B cell (primary cell): ENCODE results near the gene EFNA5. TPM values are rescaled to one million over a fixed set of nuclear protein-coding genes. Genes with fewer than 3 reads are reported as not detected.

ENCODE experiments used
- ATAC-seq: fragments of 200-7000 bp; cut with Tn5 transposase; one replicate; pipeline ENCODE4 v1.10.0; 2021; ENCODE audit warnings: low read depth, mild to moderate bottlenecking, moderate number of reproducible peaks, moderate library complexity
- CTCF ChIA-PET: fragments of 350-600 bp; sonication (Branson Sonifier 250); formaldehyde crosslinking; loops from one replicate; lab custom pipeline; 2021; ENCODE audit warnings: antibody characterized with exemption, inconsistent platforms; lab: Charles Lee
- POLR2A ChIA-PET: fragments of 350-600 bp; sonication (Branson Sonifier 250); formaldehyde crosslinking; loops from one replicate; lab custom pipeline; 2021; ENCODE audit warnings: antibody characterized with exemption; lab: Charles Lee
- DNase-seq: peaks from one replicate; pipeline ENCODE4 v3.0.0; 2013
- H2AFZ ChIP-seq: 2 replicates; pipeline ENCODE4 v1.6.1; 2012; ENCODE audit warnings: mild to moderate bottlenecking, low read depth, low read length; ENCODE audit not compliant: insufficient read depth, poor library complexity, severe bottlenecking
- H3K27ac ChIP-seq, 2 donors: 1 replicate in 1 of 2; 2 replicates in 1 of 2; pipeline ENCODE4 v1.5.1; 2012 to 2013; ENCODE audit warnings: low read length in 2 of 2, mild to moderate bottlenecking in 2 of 2, moderate library complexity in 1 of 2
- H3K27me3 ChIP-seq, 4 experiments: fragments of 200-600 bp in 1 of 4; sonication (generic) in 1 of 4; replicated peaks in 1 of 4; 1 replicate in 2 of 4; 2 replicates in 2 of 4; pipeline versions ENCODE4 v1.6.1 to v1.7.0; 2013 to 2016; ENCODE audit warnings: low read length in 3 of 4, mild to moderate bottlenecking in 2 of 4, mixed read lengths in 1 of 4, moderate library complexity in 1 of 4; ENCODE audit not compliant: insufficient read depth in 4 of 4, control insufficient read depth in 3 of 4; ENCODE audit errors: control extremely low read depth in 1 of 4
- H3K36me3 ChIP-seq, 2 experiments: replicated peaks in 1 of 2; 1 replicate in 1 of 2; 2 replicates in 1 of 2; pipeline versions ENCODE4 v1.6.1 to v1.7.1; 2013; ENCODE audit warnings: low read length in 1 of 2; ENCODE audit not compliant: insufficient read depth in 2 of 2, control insufficient read depth in 1 of 2; ENCODE audit errors: control extremely low read depth in 1 of 2, extremely low read depth in 1 of 2
- H3K4me1 ChIP-seq, 2 donors: fragments of 200-600 bp in 1 of 2; sonication (generic) in 1 of 2; 1 replicate in 1 of 2; 2 replicates in 1 of 2; pipeline versions ENCODE4 v1.5.1 to v1.6.1; 2013 to 2017; ENCODE audit warnings: low read length in 2 of 2; ENCODE audit not compliant: control insufficient read depth in 2 of 2, insufficient read depth in 2 of 2
- H3K4me2 ChIP-seq: replicated peaks from 2 replicates; pipeline ENCODE3; 2012; ENCODE audit warnings: mild to moderate bottlenecking, low read depth, low read length; ENCODE audit not compliant: poor library complexity, severe bottlenecking
- H3K4me3 ChIP-seq, 5 experiments: fragments of 200-600 bp in 1 of 5; sonication (generic) in 1 of 5; 1 replicate in 3 of 5; 2 replicates in 2 of 5; pipeline versions ENCODE4 v1.5.1 to v1.7.0; 2011 to 2016; ENCODE audit warnings: low read length in 4 of 5, mild to moderate bottlenecking in 4 of 5, low read depth in 2 of 5, control low read depth in 1 of 5, moderate library complexity in 1 of 5; ENCODE audit not compliant: insufficient read depth in 1 of 5; ENCODE audit errors: control extremely low read depth in 1 of 5, extremely low read depth in 1 of 5
- H3K79me2 ChIP-seq: fragments of 200-600 bp; sonication (generic); one replicate; pipeline ENCODE4 v1.6.0; 2016; ENCODE audit warnings: low read length; ENCODE audit not compliant: control insufficient read depth, insufficient read depth
- H3K9ac ChIP-seq: fragments of 200-600 bp; sonication (generic); 2 replicates; pipeline ENCODE4 v1.6.1; 2017; ENCODE audit warnings: mild to moderate bottlenecking, low read length, moderate library complexity
- H3K9me3 ChIP-seq, 3 donors: one replicate each; pipeline versions ENCODE4 v1.6.1 to v1.7.1; 2013; ENCODE audit warnings: low read length in 2 of 3; ENCODE audit not compliant: control insufficient read depth in 2 of 3, insufficient read depth in 1 of 3; ENCODE audit errors: control extremely low read depth in 1 of 3
- H4K20me1 ChIP-seq: 2 replicates; pipeline ENCODE4 v1.6.0; 2012; ENCODE audit warnings: mild to moderate bottlenecking, low read length; ENCODE audit not compliant: insufficient read depth, control insufficient read depth, poor library complexity, severe bottlenecking
- H3K27ac Mint-ChIP-seq: one replicate; pipeline ENCODE4 v1.8.0; 2021; ENCODE audit warnings: mixed read lengths
- H3K27me3 Mint-ChIP-seq: one replicate; pipeline ENCODE4 v1.8.0; 2021; ENCODE audit warnings: mixed read lengths
- H3K4me1 Mint-ChIP-seq: one replicate; pipeline ENCODE4 v1.8.0; 2021; ENCODE audit warnings: mixed read lengths
- H3K4me3 Mint-ChIP-seq: one replicate; pipeline ENCODE4 v1.8.0; 2021; ENCODE audit warnings: mixed read lengths
- H3K9me3 Mint-ChIP-seq: one replicate; pipeline ENCODE4 v1.8.0; 2022; ENCODE audit warnings: mixed read lengths; ENCODE audit not compliant: insufficient read depth
- CTCF ChIP-seq: fragments of 200-600 bp; IDR thresholded peaks from one replicate; pipeline ENCODE4 v1.8.0; 2022; ENCODE audit warnings: antibody characterized with exemption, mild to moderate bottlenecking
- EZH2 ChIP-seq: IDR thresholded peaks from 2 replicates; pipeline ENCODE4 v1.6.1; 2012; ENCODE audit warnings: borderline replicate concordance, low read depth, mild to moderate bottlenecking, moderate library complexity, low read length; ENCODE audit not compliant: insufficient read depth, poor library complexity, severe bottlenecking
- WGBS: methylation state at CpG from one replicate; pipeline ENCODE4 v1.1.5; 2013; ENCODE audit warnings: missing lambda C conversion rate; ENCODE audit not compliant: insufficient coverage; 5-methylcytosine and 5-hydroxymethylcytosine counted together
- intact Hi-C: fragments of 100-400 bp; cut with micrococcal nuclease; formaldehyde crosslinking; loops from one replicate; pipeline ENCODE4 v1.10.0; 2022
- polyA plus RNA-seq: library from polyadenylated mRNA; depleted of rRNA; stranded (reverse); fragments of >200 nt; gene quantifications from 2 replicates; pipeline ENCODE4 v1.2.3, GENCODE V29; 2012
- total RNA-seq, 2 donors: library from RNA; stranded (reverse); fragments of 120-200 nt in 1 of 2; gene quantifications; 1 replicate in 1 of 2; 2 replicates in 1 of 2; pipeline versions ENCODE4 v1.2.3 to v1.2.4, GENCODE V29; 2013 to 2022

Gene EFNA5
- total and polyA plus RNA-seq, 2 donors (not counting 1 experiment from before 2014, with no cell fraction given): not detected

- ChIA-PET POLR2A (no interaction called here), CTCF (no interaction called here)
- Histone ChIP-seq H3K79me2 (no peaks in the 10 kb centered on the region), H3K9ac (no peak overlapping the region), H3K4me3 (no peak overlapping the region), H3K9me3 (no peaks in the 10 kb centered on the region), H4K20me1 (no peaks in the 10 kb centered on the region), H3K36me3 (no peaks in the 10 kb centered on the region), H2AFZ (no peak overlapping the region), H3K4me1 (no peaks in the 10 kb centered on the region), H3K4me2 (no peak overlapping the region), H3K27ac (no peak overlapping the region), H3K27me3 (no peaks in the 10 kb centered on the region)
- no peak overlapping the region for H3K4me3 Mint-ChIP-seq
- no peak for TF ChIP-seq CTCF
- TF ChIP-seq EZH2: no peak
- H3K4me1 Mint-ChIP-seq: no peaks in the 10 kb centered on the region
- H3K9me3 Mint-ChIP-seq: no peaks in the 10 kb centered on the region
- H3K27ac Mint-ChIP-seq: no peak overlapping the region
- intact Hi-C loops: no loop called here
- 92% methylated on average over 2 of the region's 2 CpGs for WGBS
- DNase-seq (no peak), ATAC-seq (no peak)
- no peaks in the 10 kb centered on the region for H3K27me3 Mint-ChIP-seq
Measured at GRCh38 chr5:107549567-107549966, 121.2 kb downstream of the EFNA5 start.

GRCh38 chr5:107548477-107548876, 122.3 kb downstream of the EFNA5 start:
- H3K27me3 Mint-ChIP-seq: no peaks in the 10 kb centered on the region

More at GRCh38 chr5:107548477-107548876, 122.3 kb downstream of the EFNA5 start:
- Mint-ChIP-seq H3K4me1 (no peaks in the 10 kb centered on the region), H3K27ac (no peak overlapping the region), H3K4me3 (no peak overlapping the region), H3K9me3 (no peaks in the 10 kb centered on the region)
- Histone ChIP-seq H3K27me3 (no peaks in the 10 kb centered on the region), H3K4me3 (no peak overlapping the region), H3K27ac (no peak overlapping the region), H3K9ac (no peak overlapping the region), H3K9me3 (no peaks in the 10 kb centered on the region), H4K20me1 (no peaks in the 10 kb centered on the region), H3K79me2 (no peaks in the 10 kb centered on the region), H3K4me2 (no peak overlapping the region), H3K4me1 (no peaks in the 10 kb centered on the region), H3K36me3 (no peaks in the 10 kb centered on the region), H2AFZ (no peak overlapping the region)
- TF ChIP-seq EZH2: no peak
- TF ChIP-seq CTCF: no peak
- ChIA-PET POLR2A (no interaction called here), CTCF (no interaction called here)
- 85% methylated on average over 3 of the region's 4 CpGs for WGBS
- DNase-seq: no peak
- intact Hi-C loops: no loop called here
- ATAC-seq: no peak
